ENCODE measurements around the gene JOSD2. TPM values are rescaled to one million over a fixed set of nuclear protein-coding genes. Genes with fewer than 3 reads are reported as not detected.

Gene JOSD2
- total RNA-seq, 2 donors from 2014 or later = 26.6 to 38.2 TPM

- H3K4me1 ChIP-seq = no peaks in the 10 kb centered on the region
- peak in 1 of 2 donors; percentile 67 for TF ChIP-seq CTCF (IDR thresholded peaks at IDR 0.05)
- no peaks in the 10 kb centered on the region for H3K36me3 ChIP-seq
- no peak for DNase-seq (ENCODE audit: low spot score)
- no peaks in the 10 kb centered on the region for H3K9me3 ChIP-seq
- no peaks in the 10 kb centered on the region for H3K27me3 ChIP-seq
- peak overlapping the region; percentile 87 to 94 for H3K27ac ChIP-seq
- peak overlapping the region; percentile 53 to 60 for H3K4me3 ChIP-seq
Measured at GRCh38 chr19:50498219-50499056, 12.6 kb downstream of the JOSD2 start.

- Histone ChIP-seq H3K36me3 (no peaks in the 10 kb centered on the region), H3K27me3 (no peaks in the 10 kb centered on the region), H3K4me3 (peak overlapping the region; percentile 53 to 60), H3K27ac (peak overlapping the region; percentile 87 to 94), H3K4me1 (peaks cover 0 to 3% of the 10 kb centered on the region in 2 donors), H3K9me3 (no peaks in the 10 kb centered on the region)
- no peak for TF ChIP-seq CTCF (IDR thresholded peaks at IDR 0.05)
- DNase-seq (ENCODE audit: low spot score) = no peak
Measured at GRCh38 chr19:50497022-50497405, 14.0 kb downstream of the JOSD2 start.

GRCh38 chr19:50496189-50497021, 14.6 kb downstream of the JOSD2 start:
- no peaks in the 10 kb centered on the region for H3K27me3 ChIP-seq
- H3K27ac ChIP-seq = peak overlapping the region; percentile 87 to 94
- peak in 1 of 2 donors; percentile 17 for TF ChIP-seq CTCF (IDR thresholded peaks at IDR 0.05)
- no peaks in the 10 kb centered on the region for H3K9me3 ChIP-seq
- H3K4me3 ChIP-seq = peak overlapping the region in 1 of 2 donors; percentile 53
- peaks cover 0 to 9% of the 10 kb centered on the region in 2 donors for H3K4me1 ChIP-seq
- DNase-seq (ENCODE audit: low spot score) = no peak
- H3K36me3 ChIP-seq = no peaks in the 10 kb centered on the region

- Histone ChIP-seq H3K27ac (no peak overlapping the region), H3K27me3 (no peaks in the 10 kb centered on the region), H3K9me3 (no peaks in the 10 kb centered on the region), H3K36me3 (no peaks in the 10 kb centered on the region), H3K4me1 (peaks cover 0 to 18% of the 10 kb centered on the region in 2 donors), H3K4me3 (no peak overlapping the region)
- TF ChIP-seq CTCF (IDR thresholded peaks at IDR 0.05) = no peak
- no peak for DNase-seq (ENCODE audit: low spot score)
Measured at GRCh38 chr19:50495020-50495531, 15.9 kb downstream of the JOSD2 start.

GRCh38 chr19:50494186-50495019, 16.6 kb downstream of the JOSD2 start:
- Histone ChIP-seq H3K4me1 (peaks cover 0 to 18% of the 10 kb centered on the region in 2 donors), H3K27ac (no peak overlapping the region), H3K4me3 (no peak overlapping the region), H3K36me3 (no peaks in the 10 kb centered on the region), H3K9me3 (no peaks in the 10 kb centered on the region), H3K27me3 (no peaks in the 10 kb centered on the region)
- no peak for DNase-seq (ENCODE audit: low spot score)
- TF ChIP-seq CTCF (IDR thresholded peaks at IDR 0.05) = no peak
